ENCODE data around the gene TPSAB1. TPM values are rescaled to one million over a fixed set of nuclear protein-coding genes. Genes with fewer than 3 reads are reported as not detected.

TPSAB1 gene
- total and polyA plus RNA-seq, 12 donors = 0.11 to 4.8 (median 0.93) TPM; not detected in 3

DNA sequence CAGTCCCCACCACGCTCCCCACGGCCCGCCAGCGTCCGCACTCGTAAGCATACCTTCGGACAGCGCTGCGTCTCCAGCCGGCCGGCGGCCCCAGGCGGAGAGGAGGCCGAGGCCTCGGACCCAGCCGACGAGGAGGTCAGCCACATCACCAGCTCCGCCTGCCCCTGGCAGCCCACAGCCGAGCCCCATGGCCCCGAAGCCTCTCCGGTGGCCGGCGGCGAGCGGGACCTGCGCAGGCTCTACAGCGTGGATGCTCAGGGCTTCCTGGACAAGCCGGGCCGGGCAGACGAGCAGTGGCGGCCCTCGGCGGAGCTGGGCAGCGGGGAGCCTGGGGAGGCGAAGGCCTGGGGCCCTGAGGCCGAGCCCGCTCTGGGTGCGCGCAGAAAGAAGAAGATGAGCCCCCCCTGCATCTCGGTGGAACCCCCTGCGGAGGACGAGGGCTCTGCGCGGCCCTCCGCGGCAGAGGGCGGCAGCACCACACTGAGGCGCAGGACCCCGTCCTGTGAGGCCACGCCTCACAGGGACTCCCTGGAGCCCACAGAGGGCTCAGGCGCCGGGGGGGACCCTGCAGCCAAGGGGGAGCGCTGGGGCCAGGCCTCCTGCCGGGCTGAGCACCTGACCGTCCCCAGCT lies 20.3 kb upstream of the TPSAB1 start:
- H3K36me3 ChIP-seq (replicated peaks in 1 of 2) = peaks cover 0 to 15% of the 10 kb centered on the region in 2 donors
- H3K4me1 ChIP-seq (replicated peaks in 1 of 2) = no peaks in the 10 kb centered on the region
- intact Hi-C loops (cut with DNase I) = no loop called here
- WGBS, 4 donors = 92 to 100% (median 94%) methylated on average over 9 to 55 of the region's 55 CpGs
- no peaks in the 10 kb centered on the region for H3K9me3 ChIP-seq (replicated peaks in 1 of 3)
- H3K27ac ChIP-seq = no peak overlapping the region
- no peak for DNase-seq
- H3K27me3 ChIP-seq = no peaks in the 10 kb centered on the region
- no peak for TF ChIP-seq POLR2A (IDR thresholded peaks at IDR 0.05)
- TF ChIP-seq, protein P1, sequence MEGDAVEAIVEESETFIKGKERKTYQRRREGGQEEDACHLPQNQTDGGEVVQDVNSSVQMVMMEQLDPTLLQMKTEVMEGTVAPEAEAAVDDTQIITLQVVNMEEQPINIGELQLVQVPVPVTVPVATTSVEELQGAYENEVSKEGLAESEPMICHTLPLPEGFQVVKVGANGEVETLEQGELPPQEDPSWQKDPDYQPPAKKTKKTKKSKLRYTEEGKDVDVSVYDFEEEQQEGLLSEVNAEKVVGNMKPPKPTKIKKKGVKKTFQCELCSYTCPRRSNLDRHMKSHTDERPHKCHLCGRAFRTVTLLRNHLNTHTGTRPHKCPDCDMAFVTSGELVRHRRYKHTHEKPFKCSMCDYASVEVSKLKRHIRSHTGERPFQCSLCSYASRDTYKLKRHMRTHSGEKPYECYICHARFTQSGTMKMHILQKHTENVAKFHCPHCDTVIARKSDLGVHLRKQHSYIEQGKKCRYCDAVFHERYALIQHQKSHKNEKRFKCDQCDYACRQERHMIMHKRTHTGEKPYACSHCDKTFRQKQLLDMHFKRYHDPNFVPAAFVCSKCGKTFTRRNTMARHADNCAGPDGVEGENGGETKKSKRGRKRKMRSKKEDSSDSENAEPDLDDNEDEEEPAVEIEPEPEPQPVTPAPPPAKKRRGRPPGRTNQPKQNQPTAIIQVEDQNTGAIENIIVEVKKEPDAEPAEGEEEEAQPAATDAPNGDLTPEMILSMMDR (IDR thresholded peaks at IDR 0.05) = no peak
- H3K4me3 ChIP-seq = no peak overlapping the region

DNA sequence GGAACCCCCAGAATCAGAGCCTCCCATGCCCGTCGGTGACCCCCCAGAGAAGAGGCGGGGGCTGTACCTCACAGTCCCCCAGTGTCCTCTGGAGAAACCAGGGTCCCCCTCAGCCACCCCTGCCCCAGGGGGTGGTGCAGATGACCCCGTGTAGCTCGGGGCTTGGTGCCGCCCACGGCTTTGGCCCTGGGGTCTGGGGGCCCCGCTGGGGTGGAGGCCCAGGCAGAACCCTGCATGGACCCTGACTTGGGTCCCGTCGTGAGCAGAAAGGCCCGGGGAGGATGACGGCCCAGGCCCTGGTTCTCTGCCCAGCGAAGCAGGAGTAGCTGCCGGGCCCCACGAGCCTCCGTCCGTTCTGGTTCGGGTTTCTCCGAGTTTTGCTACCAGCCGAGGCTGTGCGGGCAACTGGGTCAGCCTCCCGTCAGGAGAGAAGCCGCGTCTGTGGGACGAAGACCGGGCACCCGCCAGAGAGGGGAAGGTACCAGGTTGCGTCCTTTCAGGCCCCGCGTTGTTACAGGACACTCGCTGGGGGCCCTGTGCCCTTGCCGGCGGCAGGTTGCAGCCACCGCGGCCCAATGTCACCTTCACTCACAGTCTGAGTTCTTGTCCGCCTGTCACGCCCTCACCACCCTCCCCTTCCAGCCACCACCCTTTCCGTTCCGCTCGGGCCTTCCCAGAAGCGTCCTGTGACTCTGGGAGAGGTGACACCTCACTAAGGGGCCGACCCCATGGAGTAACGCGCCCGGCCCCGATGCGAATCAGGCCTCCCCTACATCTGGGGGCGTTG lies 19.5 kb upstream of the TPSAB1 start:
- no peaks in the 10 kb centered on the region for H3K9me3 ChIP-seq (replicated peaks in 1 of 3)
- TF ChIP-seq, protein P1 (IDR thresholded peaks at IDR 0.05) = no peak
- TF ChIP-seq POLR2A (IDR thresholded peaks at IDR 0.05) = no peak
- no peaks in the 10 kb centered on the region for H3K4me1 ChIP-seq (replicated peaks in 1 of 2)
- H3K27me3 ChIP-seq = no peaks in the 10 kb centered on the region
- H3K27ac ChIP-seq = no peak overlapping the region
- H3K36me3 ChIP-seq (replicated peaks in 1 of 2) = peaks cover 0 to 15% of the 10 kb centered on the region in 2 donors
- no peak overlapping the region for H3K4me3 ChIP-seq
- intact Hi-C loops (cut with DNase I) = no loop called here
- WGBS, 4 donors = 84 to 91% (median 87%) methylated on average over 21 to 48 of the region's 48 CpGs
- DNase-seq = no peak

DNA sequence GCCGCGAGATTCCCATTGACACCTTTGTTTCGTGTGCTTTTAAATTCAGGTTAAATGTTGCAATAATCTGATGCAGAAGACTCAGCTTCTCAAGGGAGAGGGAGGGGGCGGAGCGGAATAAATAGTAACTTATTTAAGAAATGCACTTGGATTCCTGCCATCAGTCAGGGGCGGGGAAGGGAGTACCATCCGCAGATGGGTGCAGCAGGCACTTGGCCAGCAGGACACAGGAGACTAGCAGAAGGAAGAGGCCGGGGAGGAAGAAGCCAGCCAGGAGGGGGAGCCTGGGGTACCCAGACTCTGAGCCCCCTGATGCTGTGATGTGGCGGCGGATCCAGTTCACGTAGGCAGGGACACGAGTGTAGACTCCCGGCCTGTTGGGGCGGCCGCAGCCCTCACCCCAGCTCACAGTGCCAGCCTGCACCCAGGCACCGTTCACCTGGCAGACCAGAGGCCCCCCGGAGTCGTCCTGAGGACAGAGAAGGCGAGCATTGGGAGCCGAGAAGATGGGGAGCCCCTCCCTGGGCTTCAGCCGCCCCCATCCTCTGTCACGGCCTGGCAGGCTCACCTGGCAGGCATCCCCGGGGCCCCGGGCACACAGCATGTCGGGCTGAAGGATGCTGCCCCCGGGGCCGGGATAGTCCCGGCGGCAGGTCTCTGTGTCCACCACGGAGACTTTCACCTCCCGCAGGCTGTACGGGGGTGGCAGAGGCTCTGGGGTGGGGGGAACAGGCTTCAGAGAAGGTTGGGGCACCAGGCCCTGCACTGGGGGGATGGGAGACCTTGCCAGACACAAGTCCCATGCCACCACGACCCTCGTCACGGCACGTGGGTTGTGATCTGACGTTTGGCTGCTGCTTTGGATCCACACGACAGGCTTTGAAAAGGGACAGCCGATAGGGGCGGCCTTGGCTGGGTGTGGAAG lies 18.6 kb upstream of the TPSAB1 start:
- H3K9me3 ChIP-seq (replicated peaks in 1 of 3) = no peaks in the 10 kb centered on the region
- no peak overlapping the region for H3K4me3 ChIP-seq
- TF ChIP-seq, protein P1 (IDR thresholded peaks at IDR 0.05) = no peak
- peaks cover 0 to 13% of the 10 kb centered on the region in 2 donors for H3K36me3 ChIP-seq (replicated peaks in 1 of 2)
- 82 to 86% (median 85%) methylated on average over 23 to 40 of the region's 40 CpGs for WGBS, 4 donors
- no peak for DNase-seq
- intact Hi-C loops (cut with DNase I) = no loop called here
- no peak overlapping the region for H3K27ac ChIP-seq
- no peaks in the 10 kb centered on the region for H3K4me1 ChIP-seq (replicated peaks in 1 of 2)
- H3K27me3 ChIP-seq = no peaks in the 10 kb centered on the region
